K562 (cell line): ENCODE results near the gene PIGL. TPM values are rescaled to one million over a fixed set of nuclear protein-coding genes. Genes with fewer than 3 reads are reported as not detected.

ENCODE experiments used
- ARID3B ChIP-seq: fragments of 250-450 bp; sonication (Bioruptor Pico); IDR thresholded peaks from 2 replicates; pipeline ENCODE4 v1.4.0; 2020; ENCODE audit warnings: borderline replicate concordance
- BDP1 ChIP-seq: IDR thresholded peaks from 3 replicates; pipeline ENCODE4 v1.6.1; 2011; ENCODE audit not compliant: insufficient read length, insufficient read depth
- CEBPG ChIP-seq, 3 experiments: fragments of 200-800 bp in 1 of 3; sonication (Bioruptor generic) in 1 of 3; sonication (generic) in 1 of 3; formaldehyde crosslinking in 1 of 3; IDR thresholded peaks in 2 of 3; conservative IDR thresholded peaks in 1 of 3; 2 replicates each; pipeline versions ENCODE4 v1.6.1 to v1.8.0; 2016 to 2022; ENCODE audit warnings: missing compliant biosample characterization in 2 of 3, missing genetic modification characterization in 2 of 3, mild to moderate bottlenecking in 1 of 3, missing genetic modification reagents in 1 of 3
- GTF2B ChIP-seq: IDR thresholded peaks from 2 replicates; pipeline ENCODE4 v1.6.1; 2011; ENCODE audit not compliant: insufficient read length; ENCODE audit errors: extremely low read depth
- HDAC2 ChIP-seq: fragments of 450-650 bp; IDR thresholded peaks from 2 replicates; pipeline ENCODE4 v1.6.1; 2016; ENCODE audit warnings: mild to moderate bottlenecking
- HNRNPUL1 ChIP-seq: fragments of 200-400 bp; formaldehyde crosslinking; IDR thresholded peaks from 2 replicates; pipeline ENCODE4 v1.6.1; 2017; ENCODE audit warnings: low read length
- MBD2 ChIP-seq: sonication (generic); IDR thresholded peaks from 2 replicates; pipeline ENCODE4 v1.6.1; 2016; ENCODE audit warnings: low read depth, borderline replicate concordance
- MCM7 ChIP-seq, 2 experiments: fragments of 450-650 bp; IDR thresholded peaks; 2 replicates each; pipeline ENCODE4 v1.6.1; 2016 to 2018
- PCBP1 ChIP-seq: fragments of 200-400 bp; formaldehyde crosslinking; IDR thresholded peaks from 2 replicates; pipeline ENCODE4 v1.6.1; 2018; ENCODE audit warnings: mild to moderate bottlenecking, low read depth, low read length; ENCODE audit not compliant: poor library complexity, severe bottlenecking
- PURB ChIP-seq: sonication (generic); formaldehyde crosslinking; IDR thresholded peaks from 2 replicates; pipeline ENCODE4 v1.9.0; 2021; ENCODE audit warnings: low read depth, mild to moderate bottlenecking, missing genetic modification reagents
- RBM15 ChIP-seq: fragments of 200-400 bp; formaldehyde crosslinking; IDR thresholded peaks from 2 replicates; pipeline ENCODE4 v1.6.1; 2018; ENCODE audit warnings: mild to moderate bottlenecking, low read length, moderate library complexity; ENCODE audit not compliant: insufficient read depth
- RBM17 ChIP-seq: fragments of 200-400 bp; formaldehyde crosslinking; IDR thresholded peaks from 2 replicates; pipeline ENCODE4 v1.6.1; 2017; ENCODE audit warnings: low read depth, mild to moderate bottlenecking, low read length, borderline replicate concordance
- U2AF2 ChIP-seq: fragments of 200-400 bp; formaldehyde crosslinking; optimal IDR thresholded peaks from 2 replicates; pipeline ENCODE3; 2017; ENCODE audit warnings: low read depth, mild to moderate bottlenecking, low read length
- ZFP30 ChIP-seq: fragments of 250-450 bp; sonication (Bioruptor Pico); IDR thresholded peaks from 2 replicates; pipeline ENCODE4 v1.8.0; 2022; ENCODE audit warnings: moderate library complexity, mild to moderate bottlenecking, inconsistent platforms, borderline replicate concordance
- ZNF133 ChIP-seq: fragments of 250-450 bp; sonication (Bioruptor Pico); IDR thresholded peaks from 2 replicates; pipeline ENCODE4 v1.4.0; 2020; ENCODE audit warnings: mild to moderate bottlenecking
- ZNF197 ChIP-seq: fragments of 200-800 bp; sonication (Bioruptor generic); IDR thresholded peaks from 2 replicates; pipeline ENCODE4 v1.6.1; 2016; ENCODE audit warnings: low read depth, missing genetic modification characterization, missing compliant biosample characterization
- ZNF263 ChIP-seq: sonication (generic); formaldehyde crosslinking; IDR thresholded peaks from 2 replicates; pipeline ENCODE4 v1.8.0; 2022; ENCODE audit warnings: mild to moderate bottlenecking, missing genetic modification reagents, borderline replicate concordance
- ZNF41 ChIP-seq: fragments of 250-450 bp; sonication (Bioruptor Pico); conservative IDR thresholded peaks from 2 replicates; pipeline ENCODE4 v1.4.0; 2020; ENCODE audit warnings: mild to moderate bottlenecking
- ZNF79 ChIP-seq: fragments of 250-450 bp; sonication (Bioruptor Pico); IDR thresholded peaks from 2 replicates; pipeline ENCODE4 v1.4.0; 2020; ENCODE audit warnings: low read depth, mild to moderate bottlenecking, moderate library complexity
- polyA plus RNA-seq, 8 experiments: library from polyadenylated mRNA; depleted of rRNA in 4 of 8; stranded (reverse) in 5 of 8; unstranded in 3 of 8; fragments of >200 nt; fragmentation: Nextera tagmentation in 2 of 8; fragmentation: Illumina TruSeq in 1 of 8; extraction: Ambion mirVana in 2 of 8; extraction: Trizol in 1 of 8; gene quantifications; 2 replicates each; pipeline versions ENCODE4 v1.2.1 to v1.2.3, GENCODE V29; 2011 to 2014; ENCODE audit warnings: inconsistent platforms in 1 of 8, missing spikeins in 1 of 8
- total RNA-seq, 7 experiments: library from RNA; depleted of rRNA in 6 of 7; stranded (reverse); fragments of >200 nt in 6 of 7; fragmentation: Illumina TruSeq in 2 of 7; extraction: Trizol in 2 of 7; gene quantifications; 2 replicates each; pipeline versions ENCODE4 v1.2.1 to v1.2.3, GENCODE V29; 2011 to 2021; ENCODE audit warnings: low replicate concordance in 1 of 7
- TF ChIP-seq, protein P1 (sequence below): fragments of 450-650 bp; formaldehyde crosslinking; conservative IDR thresholded peaks from 2 replicates; pipeline ENCODE4 v1.4.0; 2022; ENCODE audit warnings: mild to moderate bottlenecking, missing genetic modification characterization
- TF ChIP-seq, protein P2 (sequence below): fragments of 200-800 bp; sonication (Bioruptor generic); IDR thresholded peaks from 2 replicates; pipeline ENCODE4 v1.6.1; 2017; ENCODE audit warnings: missing genetic modification characterization, missing compliant biosample characterization
- TF ChIP-seq, protein P3 (sequence below): sonication (generic); formaldehyde crosslinking; IDR thresholded peaks from 2 replicates; pipeline ENCODE4 v1.8.1; 2022; ENCODE audit warnings: missing genetic modification reagents

The PIGL gene
- total and polyA plus RNA-seq, 9 of the 15 experiments (the other 6 are each of a cell fraction or from before 2014, with no cell fraction given): 19.9 to 55.3 (median 29.6) TPM

- TF ChIP-seq, protein P1, sequence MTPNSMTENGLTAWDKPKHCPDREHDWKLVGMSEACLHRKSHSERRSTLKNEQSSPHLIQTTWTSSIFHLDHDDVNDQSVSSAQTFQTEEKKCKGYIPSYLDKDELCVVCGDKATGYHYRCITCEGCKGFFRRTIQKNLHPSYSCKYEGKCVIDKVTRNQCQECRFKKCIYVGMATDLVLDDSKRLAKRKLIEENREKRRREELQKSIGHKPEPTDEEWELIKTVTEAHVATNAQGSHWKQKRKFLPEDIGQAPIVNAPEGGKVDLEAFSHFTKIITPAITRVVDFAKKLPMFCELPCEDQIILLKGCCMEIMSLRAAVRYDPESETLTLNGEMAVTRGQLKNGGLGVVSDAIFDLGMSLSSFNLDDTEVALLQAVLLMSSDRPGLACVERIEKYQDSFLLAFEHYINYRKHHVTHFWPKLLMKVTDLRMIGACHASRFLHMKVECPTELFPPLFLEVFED: no peak
- TF ChIP-seq ZNF41 (CRISPR knock-in tag): no peak
- no peak for TF ChIP-seq ARID3B (CRISPR knock-in tag)
- TF ChIP-seq BDP1: no peak
- no peak for TF ChIP-seq ZNF79 (CRISPR knock-in tag)
- no peak for TF ChIP-seq U2AF2
- TF ChIP-seq PCBP1: peak; percentile 41
- no peak for TF ChIP-seq CEBPG (CRISPR knock-in tag; IDR thresholded peaks at IDR 0.05)
- TF ChIP-seq CEBPG (tag; conservative IDR thresholded peaks at IDR 0.05 in 1 of 2, IDR thresholded peaks at IDR 0.05 in 1 of 2): no peak
- no peak for TF ChIP-seq GTF2B
- TF ChIP-seq ZFP30: no peak
- TF ChIP-seq, protein P2, sequence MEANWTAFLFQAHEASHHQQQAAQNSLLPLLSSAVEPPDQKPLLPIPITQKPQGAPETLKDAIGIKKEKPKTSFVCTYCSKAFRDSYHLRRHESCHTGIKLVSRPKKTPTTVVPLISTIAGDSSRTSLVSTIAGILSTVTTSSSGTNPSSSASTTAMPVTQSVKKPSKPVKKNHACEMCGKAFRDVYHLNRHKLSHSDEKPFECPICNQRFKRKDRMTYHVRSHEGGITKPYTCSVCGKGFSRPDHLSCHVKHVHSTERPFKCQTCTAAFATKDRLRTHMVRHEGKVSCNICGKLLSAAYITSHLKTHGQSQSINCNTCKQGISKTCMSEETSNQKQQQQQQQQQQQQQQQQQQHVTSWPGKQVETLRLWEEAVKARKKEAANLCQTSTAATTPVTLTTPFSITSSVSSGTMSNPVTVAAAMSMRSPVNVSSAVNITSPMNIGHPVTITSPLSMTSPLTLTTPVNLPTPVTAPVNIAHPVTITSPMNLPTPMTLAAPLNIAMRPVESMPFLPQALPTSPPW (CRISPR knock-in tag): peak; percentile 89
- no peak for TF ChIP-seq ZNF263 (CRISPR knock-in tag)
- TF ChIP-seq ZNF133 (CRISPR knock-in tag): no peak
- TF ChIP-seq HDAC2: no peak
- no peak for TF ChIP-seq RBM15
- no peak for TF ChIP-seq MCM7 (IDR thresholded peaks at IDR 0.05)
- TF ChIP-seq, protein P3, sequence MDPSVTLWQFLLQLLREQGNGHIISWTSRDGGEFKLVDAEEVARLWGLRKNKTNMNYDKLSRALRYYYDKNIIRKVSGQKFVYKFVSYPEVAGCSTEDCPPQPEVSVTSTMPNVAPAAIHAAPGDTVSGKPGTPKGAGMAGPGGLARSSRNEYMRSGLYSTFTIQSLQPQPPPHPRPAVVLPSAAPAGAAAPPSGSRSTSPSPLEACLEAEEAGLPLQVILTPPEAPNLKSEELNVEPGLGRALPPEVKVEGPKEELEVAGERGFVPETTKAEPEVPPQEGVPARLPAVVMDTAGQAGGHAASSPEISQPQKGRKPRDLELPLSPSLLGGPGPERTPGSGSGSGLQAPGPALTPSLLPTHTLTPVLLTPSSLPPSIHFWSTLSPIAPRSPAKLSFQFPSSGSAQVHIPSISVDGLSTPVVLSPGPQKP (CRISPR knock-in tag): no peak
- TF ChIP-seq PURB (CRISPR knock-in tag): no peak
- TF ChIP-seq MBD2: no peak
- no peak for TF ChIP-seq HNRNPUL1
- no peak for TF ChIP-seq ZNF197
- TF ChIP-seq RBM17: no peak
Measured at GRCh38 chr17:16215273-16215964, 1.6 kb upstream of the PIGL start, which contains the start of gene NCOR1 (continued).
